ENCODE measurements around the gene SPDYE6.

- TF ChIP-seq CTCF (IDR thresholded peaks at IDR 0.05; ENCODE audit: low read depth, low read length, missing input control): no peak
- TF ChIP-seq RXRA (IDR thresholded peaks at IDR 0.05): no peak
- TF ChIP-seq, protein P1, sequence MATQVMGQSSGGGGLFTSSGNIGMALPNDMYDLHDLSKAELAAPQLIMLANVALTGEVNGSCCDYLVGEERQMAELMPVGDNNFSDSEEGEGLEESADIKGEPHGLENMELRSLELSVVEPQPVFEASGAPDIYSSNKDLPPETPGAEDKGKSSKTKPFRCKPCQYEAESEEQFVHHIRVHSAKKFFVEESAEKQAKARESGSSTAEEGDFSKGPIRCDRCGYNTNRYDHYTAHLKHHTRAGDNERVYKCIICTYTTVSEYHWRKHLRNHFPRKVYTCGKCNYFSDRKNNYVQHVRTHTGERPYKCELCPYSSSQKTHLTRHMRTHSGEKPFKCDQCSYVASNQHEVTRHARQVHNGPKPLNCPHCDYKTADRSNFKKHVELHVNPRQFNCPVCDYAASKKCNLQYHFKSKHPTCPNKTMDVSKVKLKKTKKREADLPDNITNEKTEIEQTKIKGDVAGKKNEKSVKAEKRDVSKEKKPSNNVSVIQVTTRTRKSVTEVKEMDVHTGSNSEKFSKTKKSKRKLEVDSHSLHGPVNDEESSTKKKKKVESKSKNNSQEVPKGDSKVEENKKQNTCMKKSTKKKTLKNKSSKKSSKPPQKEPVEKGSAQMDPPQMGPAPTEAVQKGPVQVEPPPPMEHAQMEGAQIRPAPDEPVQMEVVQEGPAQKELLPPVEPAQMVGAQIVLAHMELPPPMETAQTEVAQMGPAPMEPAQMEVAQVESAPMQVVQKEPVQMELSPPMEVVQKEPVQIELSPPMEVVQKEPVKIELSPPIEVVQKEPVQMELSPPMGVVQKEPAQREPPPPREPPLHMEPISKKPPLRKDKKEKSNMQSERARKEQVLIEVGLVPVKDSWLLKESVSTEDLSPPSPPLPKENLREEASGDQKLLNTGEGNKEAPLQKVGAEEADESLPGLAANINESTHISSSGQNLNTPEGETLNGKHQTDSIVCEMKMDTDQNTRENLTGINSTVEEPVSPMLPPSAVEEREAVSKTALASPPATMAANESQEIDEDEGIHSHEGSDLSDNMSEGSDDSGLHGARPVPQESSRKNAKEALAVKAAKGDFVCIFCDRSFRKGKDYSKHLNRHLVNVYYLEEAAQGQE (IDR thresholded peaks at IDR 0.05): no peak
- no peak for TF ChIP-seq JUND (IDR thresholded peaks at IDR 0.05)
- TF ChIP-seq YY1 (IDR thresholded peaks at IDR 0.05): no peak
- TF ChIP-seq, protein P2, sequence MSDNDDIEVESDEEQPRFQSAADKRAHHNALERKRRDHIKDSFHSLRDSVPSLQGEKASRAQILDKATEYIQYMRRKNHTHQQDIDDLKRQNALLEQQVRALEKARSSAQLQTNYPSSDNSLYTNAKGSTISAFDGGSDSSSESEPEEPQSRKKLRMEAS (IDR thresholded peaks at IDR 0.05): no peak
- TF ChIP-seq RAD21 (IDR thresholded peaks at IDR 0.05): no peak
- TF ChIP-seq TAF1 (conservative IDR thresholded peaks at IDR 0.05): no peak
- no peak for TF ChIP-seq ZBTB33 (IDR thresholded peaks at IDR 0.05)
- TF ChIP-seq GABPA (IDR thresholded peaks at IDR 0.05 in 1 of 2, conservative IDR thresholded peaks at IDR 0.05 in 1 of 2): no peak
- no peak for TF ChIP-seq HNF4G (IDR thresholded peaks at IDR 0.05)
- TF ChIP-seq, protein P3, sequence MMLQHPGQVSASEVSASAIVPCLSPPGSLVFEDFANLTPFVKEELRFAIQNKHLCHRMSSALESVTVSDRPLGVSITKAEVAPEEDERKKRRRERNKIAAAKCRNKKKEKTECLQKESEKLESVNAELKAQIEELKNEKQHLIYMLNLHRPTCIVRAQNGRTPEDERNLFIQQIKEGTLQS (IDR thresholded peaks at IDR 0.05): no peak
- TF ChIP-seq FOXA1 (IDR thresholded peaks at IDR 0.05): no peak
Observed at GRCh38 chr7:102400360-102400759, 44.1 kb upstream of the SPDYE6 start.
